Retinal pigment epithelial cell (primary cell): ENCODE results near the gene PSORS1C2.
"Not testable (repeated sequence)": the region's sequence is repeated elsewhere in the genome, so short reads cannot be mapped to it uniquely, and the experiment has no call there.

Source experiments
- DNase-seq: peaks from one replicate; pipeline ENCODE4 v3.0.0-alpha.2; 2010; ENCODE audit warnings: low read depth
- H3K4me3 ChIP-seq: 2 replicates; pipeline ENCODE4 v1.5.1; 2011; ENCODE audit warnings: mild to moderate bottlenecking, low read length, control low read depth, moderate library complexity
- TF ChIP-seq, protein P1 (sequence below): conservative IDR thresholded peaks from 2 replicates; pipeline ENCODE4 v1.5.1; 2011; ENCODE audit warnings: low read depth, low read length, control low read depth, inconsistent platforms

PSORS1C2 gene

DNA sequence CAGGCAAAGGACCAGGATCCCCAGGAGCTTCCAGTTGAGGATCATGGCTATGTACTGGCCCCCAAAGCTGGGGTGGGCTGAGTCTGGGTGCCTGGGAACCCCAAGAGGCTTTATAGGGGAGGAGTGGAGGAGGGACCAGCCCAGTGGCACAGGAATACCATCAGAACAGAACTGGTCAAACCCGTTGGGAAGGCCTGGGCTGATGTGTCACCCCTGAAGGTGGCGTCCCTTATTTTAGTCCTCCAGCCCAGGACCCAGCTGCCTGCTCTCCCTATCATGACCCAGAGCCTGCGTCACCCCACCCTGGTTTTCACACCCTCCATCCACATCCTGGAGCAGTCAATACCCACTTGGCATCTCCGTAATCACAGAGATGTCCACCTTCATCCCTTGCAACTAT, at the start of gene PSORS1C2:
PSORS1C2 (minus strand) TSS at position 85 of the 400 bp plus-strand sequence; CDS start at position 45, 40 bp downstream.
- TF ChIP-seq, protein P1, sequence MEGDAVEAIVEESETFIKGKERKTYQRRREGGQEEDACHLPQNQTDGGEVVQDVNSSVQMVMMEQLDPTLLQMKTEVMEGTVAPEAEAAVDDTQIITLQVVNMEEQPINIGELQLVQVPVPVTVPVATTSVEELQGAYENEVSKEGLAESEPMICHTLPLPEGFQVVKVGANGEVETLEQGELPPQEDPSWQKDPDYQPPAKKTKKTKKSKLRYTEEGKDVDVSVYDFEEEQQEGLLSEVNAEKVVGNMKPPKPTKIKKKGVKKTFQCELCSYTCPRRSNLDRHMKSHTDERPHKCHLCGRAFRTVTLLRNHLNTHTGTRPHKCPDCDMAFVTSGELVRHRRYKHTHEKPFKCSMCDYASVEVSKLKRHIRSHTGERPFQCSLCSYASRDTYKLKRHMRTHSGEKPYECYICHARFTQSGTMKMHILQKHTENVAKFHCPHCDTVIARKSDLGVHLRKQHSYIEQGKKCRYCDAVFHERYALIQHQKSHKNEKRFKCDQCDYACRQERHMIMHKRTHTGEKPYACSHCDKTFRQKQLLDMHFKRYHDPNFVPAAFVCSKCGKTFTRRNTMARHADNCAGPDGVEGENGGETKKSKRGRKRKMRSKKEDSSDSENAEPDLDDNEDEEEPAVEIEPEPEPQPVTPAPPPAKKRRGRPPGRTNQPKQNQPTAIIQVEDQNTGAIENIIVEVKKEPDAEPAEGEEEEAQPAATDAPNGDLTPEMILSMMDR = no peak
- DNase-seq = no peak
- no peak within 1 kb of the TSS for H3K4me3 ChIP-seq

DNA sequence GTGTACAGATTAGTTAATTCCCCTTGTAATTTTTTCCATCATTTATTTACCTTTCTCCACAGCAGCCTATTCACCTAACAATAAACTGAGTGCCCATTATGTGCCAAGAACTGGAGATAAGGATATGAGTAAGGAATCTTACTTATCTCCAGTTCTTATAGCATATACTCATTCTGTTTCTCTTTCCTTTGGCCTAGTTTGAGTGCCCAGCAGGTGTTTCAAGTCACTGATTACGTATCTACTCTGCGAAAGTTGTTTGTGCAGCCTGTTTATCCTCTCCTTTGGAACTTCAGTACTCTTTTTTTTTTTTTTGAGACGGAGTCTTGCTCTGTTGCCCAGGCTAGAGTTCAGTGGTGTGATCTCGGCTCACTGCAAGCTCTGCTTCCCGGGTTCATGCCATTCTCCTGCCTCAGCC, 48.9 kb upstream of the PSORS1C2 start:
- no peak for DNase-seq
- TF ChIP-seq, protein P1 = no peak

DNA sequence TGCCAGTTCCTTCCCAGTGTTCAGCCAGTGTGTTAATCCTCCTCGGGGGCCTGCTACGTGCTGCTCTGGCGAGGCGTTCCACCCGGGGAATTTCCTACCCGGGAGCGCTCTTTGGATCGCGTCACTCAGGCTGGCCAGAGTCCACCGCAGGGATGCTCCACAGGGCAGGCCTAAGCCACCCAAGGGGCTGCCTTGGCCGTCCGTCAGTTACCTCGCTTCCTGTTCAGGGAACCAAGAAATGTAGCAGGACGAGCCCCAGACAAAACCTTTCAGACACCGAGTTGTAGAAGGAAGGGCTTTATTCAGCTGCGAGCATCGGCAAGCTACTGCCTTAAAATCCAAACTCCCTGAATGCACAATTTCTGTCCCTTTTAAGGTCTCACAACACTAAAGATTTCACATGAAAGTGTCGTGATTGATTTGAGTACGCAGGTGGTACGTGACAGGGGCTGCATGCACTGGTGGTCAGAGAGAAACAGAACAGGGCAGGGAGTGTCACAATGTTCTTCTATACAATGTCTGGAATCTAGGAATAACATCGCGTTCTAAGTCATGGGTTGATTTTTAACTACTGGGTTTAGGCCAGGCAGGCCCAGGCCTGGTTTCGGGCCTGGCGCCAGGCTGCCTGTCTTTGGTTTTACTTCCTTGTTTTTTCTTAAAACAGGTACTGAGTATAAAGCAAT, 47.3 kb upstream of the PSORS1C2 start:
- TF ChIP-seq, protein P1 = no peak
- H3K4me3 ChIP-seq = no peak overlapping the region
- DNase-seq = no peak

More for the DNA sequence above, 48.9 kb upstream of the PSORS1C2 start:
- H3K4me3 ChIP-seq = no peak overlapping the region

DNA sequence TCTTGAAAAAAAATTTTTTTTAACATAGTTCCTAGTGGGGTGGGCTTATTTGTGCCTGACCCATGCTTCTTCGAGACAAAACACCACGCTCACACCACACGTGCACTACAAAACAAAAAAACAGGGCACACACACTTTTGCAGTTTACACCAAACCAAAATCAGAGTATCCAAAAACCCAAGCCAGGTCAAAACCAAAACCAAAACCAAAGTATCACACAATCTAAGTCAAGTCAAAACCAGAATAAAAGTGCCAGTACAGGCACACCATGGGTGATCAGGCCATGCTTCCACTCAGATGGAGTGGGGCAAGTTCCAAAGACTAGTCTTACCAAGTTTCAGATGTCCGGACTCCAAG, 46.8 kb upstream of the PSORS1C2 start:
- DNase-seq, H3K4me3 ChIP-seq: not testable (repeated sequence)

DNA sequence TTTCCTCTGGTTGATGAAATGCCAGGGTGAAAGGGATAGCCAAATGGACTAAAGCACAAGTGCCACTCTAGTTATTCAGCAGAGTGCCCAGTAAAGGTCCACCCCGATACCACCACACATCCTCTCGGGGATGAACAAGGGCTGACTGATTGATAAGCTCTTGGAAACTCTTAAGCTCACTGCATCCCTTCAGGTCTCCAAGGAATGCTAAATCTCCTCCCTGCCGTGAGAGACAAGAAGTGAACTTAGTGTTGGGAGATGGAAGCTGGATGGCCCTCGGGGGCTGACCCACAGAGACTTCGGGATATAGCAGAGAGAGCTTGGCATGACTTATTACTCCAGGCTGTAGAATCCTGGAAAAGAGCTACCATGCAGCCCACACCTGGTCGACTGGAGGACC, 45.0 kb upstream of the PSORS1C2 start:
- DNase-seq, H3K4me3 ChIP-seq: not testable (repeated sequence)

DNA sequence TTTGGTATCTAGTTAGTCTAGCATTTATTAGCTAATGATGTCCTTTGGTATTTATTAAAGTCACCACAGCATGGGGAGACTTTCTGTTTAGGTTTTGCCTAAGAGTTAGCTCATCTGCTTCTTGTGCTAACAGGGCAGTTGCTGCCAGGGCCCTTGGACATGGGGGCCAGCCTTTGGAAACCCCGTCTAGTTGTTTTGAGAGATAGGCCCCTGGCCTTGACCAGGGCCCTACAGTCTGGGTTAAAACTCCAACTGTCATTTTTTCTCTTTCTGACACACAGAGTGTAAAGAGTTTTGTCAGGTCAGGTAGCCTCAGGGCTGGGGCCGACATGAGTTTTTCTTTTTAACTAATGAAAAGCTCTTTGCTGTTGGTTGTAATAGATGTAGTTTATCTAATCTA, 44.4 kb upstream of the PSORS1C2 start:
- not testable (repeated sequence) for DNase-seq, H3K4me3 ChIP-seq

DNA sequence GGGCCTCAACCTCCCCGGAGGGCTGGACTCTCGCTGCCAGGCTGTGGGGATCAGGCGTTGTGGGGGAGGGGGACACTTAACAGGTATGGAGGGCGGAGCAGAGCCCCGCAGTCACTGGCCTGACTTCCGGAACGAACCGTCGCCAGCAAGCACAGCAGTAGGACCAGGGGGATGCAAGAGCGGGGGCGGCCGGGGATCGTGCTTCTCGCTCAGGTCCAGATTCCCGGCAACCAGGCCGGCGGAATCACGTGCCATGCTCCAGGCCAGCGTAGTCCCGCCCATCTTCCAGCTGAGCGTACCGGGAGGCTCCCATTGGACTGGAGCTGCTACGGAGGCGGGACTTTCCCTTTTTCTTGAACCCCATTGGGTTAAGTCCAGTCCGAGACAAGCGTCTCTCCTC, 41.6 kb upstream of the PSORS1C2 start:
- DNase-seq = no peak
- TF ChIP-seq, protein P1 = no peak
- H3K4me3 ChIP-seq = peak overlapping the region; percentile 34

DNA sequence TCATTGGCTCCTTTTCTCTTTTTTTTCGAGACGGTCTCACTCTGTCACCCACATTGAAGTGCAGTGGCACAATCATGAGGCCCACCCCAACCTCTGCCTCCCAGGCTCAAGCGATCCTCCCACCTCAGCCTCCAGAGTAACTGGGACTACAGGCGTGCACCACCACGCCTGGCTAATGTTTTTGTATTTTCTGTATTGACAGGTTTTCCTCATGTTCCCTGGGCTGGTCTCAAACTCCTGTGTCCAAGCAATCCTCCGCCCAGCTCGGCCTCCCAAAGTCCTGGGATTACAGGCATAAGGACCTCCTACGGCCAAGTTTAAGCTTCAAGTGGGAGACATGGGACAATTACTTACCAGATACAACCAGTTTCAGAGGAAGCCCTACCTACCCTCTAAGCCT, 41.0 kb upstream of the PSORS1C2 start:
- H3K4me3 ChIP-seq = peak overlapping the region; percentile 34
- TF ChIP-seq, protein P1 = no peak
- DNase-seq = no peak

DNA sequence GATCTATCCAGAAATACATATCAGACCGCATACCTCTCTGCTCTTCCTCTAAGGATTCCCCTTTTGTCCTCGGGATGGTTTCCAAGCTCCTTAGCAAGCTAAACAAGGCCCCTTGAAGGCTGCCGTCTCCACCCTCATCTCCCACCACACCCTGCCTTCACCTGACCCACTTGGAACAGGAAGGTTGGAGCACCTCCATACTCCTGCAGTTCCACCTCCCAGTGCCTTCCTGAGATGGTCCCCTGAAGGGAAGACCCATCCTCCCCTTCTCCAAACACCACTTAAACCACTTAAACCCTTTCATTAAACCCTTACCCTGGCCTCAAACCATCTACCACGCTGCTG, 40.1 kb upstream of the PSORS1C2 start:
- H3K4me3 ChIP-seq = no peak overlapping the region
- no peak for DNase-seq
- TF ChIP-seq, protein P1 = no peak
